GM23248 (cell line): Measurements from ENCODE around the gene FLCN.

Experiments used
- EZH2 ChIP-seq: fragments of 200-600 bp; sonication (generic); IDR thresholded peaks from 2 replicates; pipeline ENCODE4 v1.6.1; 2018; ENCODE audit warnings: antibody characterized with exemption, mild to moderate bottlenecking; ENCODE audit not compliant: insufficient read depth, poor library complexity, severe bottlenecking
- EZH2phosphoT487 ChIP-seq: fragments of 200-600 bp; sonication (generic); IDR thresholded peaks from 2 replicates; pipeline ENCODE4 v1.6.1; 2018; ENCODE audit warnings: antibody characterized with exemption, moderate library complexity, mild to moderate bottlenecking, low read depth; ENCODE audit not compliant: insufficient read depth

DNA sequence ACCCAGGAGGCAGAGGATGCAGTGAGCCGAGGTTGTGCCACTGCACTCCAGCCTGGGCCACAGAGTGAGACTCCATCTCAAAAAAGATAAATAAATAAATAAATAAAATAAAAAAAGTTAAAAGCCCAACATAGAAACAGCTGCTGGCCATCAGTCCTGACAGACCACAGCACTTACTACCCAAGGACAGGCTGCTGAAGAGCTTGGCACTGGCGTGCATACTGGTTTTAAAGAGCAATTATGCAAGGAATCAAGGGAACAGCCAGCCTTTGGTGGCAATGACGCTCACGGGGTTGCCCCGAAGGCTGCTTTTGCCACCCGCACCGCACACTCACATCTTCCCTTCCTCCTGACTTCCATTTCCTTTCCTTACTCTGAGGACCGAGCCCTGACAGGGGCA is 35.1 kb downstream of the FLCN start:
- TF ChIP-seq EZH2: no peak
- no peak for TF ChIP-seq EZH2phosphoT487
